ES-I3 (cell line): ENCODE results near the gene TBXA2R.
"Not testable (repeated sequence)": the region's sequence is repeated elsewhere in the genome, so short reads cannot be mapped to it uniquely, and the experiment has no call there.

ENCODE experiments used
- H3K36me3 ChIP-seq: 2 replicates; pipeline ENCODE4 v1.6.1; 2013; ENCODE audit warnings: mild to moderate bottlenecking, low read length, control low read depth, moderate library complexity; ENCODE audit not compliant: insufficient read depth
- H3K4me1 ChIP-seq: 2 replicates; pipeline ENCODE4 v1.6.1; 2013; ENCODE audit warnings: mild to moderate bottlenecking, control low read depth, low read length; ENCODE audit not compliant: insufficient read depth
- H3K9ac ChIP-seq: 2 replicates; pipeline ENCODE4 v1.6.1; 2013; ENCODE audit warnings: low read depth, mild to moderate bottlenecking, low read length, moderate library complexity
- H3K9me3 ChIP-seq: 2 replicates; pipeline ENCODE4 v1.6.1; 2013; ENCODE audit warnings: mild to moderate bottlenecking, low read length, moderate library complexity; ENCODE audit not compliant: control insufficient read depth, insufficient read depth

The TBXA2R gene

DNA sequence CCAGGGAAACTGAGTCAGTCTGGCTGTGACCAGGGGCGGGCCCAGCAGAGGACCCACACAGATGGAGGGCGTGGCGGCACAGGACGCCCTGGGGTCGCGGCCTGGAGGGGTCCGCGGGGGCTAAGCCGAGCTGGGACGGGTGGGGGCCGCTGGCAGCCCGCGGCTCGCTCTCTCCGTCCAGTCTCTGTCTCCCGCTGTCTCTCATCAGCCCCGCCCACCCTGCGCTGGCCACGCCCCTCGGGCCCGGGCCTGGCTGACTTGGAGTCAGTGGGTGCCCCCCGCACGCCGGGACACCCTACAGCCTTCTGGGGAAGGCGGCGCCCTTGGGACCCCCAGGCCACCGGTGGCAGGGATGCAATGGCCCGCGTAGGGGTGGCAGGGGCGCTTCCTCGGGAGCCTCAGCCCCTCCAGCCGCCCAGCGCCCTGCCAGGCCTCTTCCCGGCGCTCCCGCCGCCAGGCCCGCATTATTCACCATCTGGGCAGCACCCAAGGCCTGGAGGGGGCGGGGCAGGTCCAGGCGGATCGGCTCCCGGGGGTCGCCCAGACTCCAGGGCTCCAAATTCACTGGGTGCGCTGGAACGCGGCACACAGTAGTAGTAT, at the start of gene TBXA2R:
TBXA2R (minus strand) TSS at position 186 of the 600 bp plus-strand sequence. CDS start 6,241 bp downstream, outside the sequence.
- H3K9ac ChIP-seq, result peak within 1 kb of the TSS; percentile 72
- H3K9me3 ChIP-seq, result no peaks in the 10 kb centered on the region
- peaks cover 3% of the 10 kb centered on the region; the same call in 1 of the 2 replicates for H3K36me3 ChIP-seq
- H3K4me1 ChIP-seq, result peaks cover 7% of the 10 kb centered on the region

DNA sequence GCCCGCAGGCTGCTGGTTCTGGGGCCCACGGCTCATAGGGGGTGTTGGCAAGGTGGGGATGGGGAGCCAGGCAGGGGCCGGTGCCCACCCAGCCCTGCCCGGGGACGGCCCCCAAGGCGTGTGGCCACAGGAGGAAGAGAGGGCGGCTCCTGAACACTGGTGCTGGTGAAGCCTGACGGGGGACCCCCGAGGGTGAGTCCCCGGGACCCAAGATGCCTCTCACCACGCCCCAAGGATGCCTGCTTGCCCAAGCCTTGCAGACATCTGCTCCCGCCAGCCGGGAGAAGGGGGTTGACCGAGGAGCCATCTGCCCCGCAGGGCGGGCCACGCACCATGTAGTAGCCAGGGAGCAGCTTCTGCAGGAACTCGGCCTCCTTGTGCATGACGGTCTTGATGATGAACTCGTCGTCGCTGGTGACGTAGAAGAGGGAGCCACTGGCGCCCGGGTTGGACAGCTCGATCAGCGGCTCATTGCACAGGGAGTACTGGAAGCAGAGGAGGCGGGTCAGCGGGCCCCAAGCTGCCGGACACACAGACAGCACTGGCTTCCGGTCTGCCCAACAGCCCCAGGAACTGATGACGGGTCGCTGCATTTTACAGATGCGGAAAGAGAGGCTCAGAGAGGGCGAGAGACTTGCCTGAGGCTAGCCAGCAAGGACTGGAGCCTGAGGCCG, 49.5 kb upstream of the TBXA2R start:
- Histone ChIP-seq H3K9me3 (no peaks in the 10 kb centered on the region), H3K4me1 (peaks cover 5% of the 10 kb centered on the region; the same call in 1 of the 2 replicates), H3K9ac (no peak overlapping the region), H3K36me3 (peaks cover 5% of the 10 kb centered on the region)

DNA sequence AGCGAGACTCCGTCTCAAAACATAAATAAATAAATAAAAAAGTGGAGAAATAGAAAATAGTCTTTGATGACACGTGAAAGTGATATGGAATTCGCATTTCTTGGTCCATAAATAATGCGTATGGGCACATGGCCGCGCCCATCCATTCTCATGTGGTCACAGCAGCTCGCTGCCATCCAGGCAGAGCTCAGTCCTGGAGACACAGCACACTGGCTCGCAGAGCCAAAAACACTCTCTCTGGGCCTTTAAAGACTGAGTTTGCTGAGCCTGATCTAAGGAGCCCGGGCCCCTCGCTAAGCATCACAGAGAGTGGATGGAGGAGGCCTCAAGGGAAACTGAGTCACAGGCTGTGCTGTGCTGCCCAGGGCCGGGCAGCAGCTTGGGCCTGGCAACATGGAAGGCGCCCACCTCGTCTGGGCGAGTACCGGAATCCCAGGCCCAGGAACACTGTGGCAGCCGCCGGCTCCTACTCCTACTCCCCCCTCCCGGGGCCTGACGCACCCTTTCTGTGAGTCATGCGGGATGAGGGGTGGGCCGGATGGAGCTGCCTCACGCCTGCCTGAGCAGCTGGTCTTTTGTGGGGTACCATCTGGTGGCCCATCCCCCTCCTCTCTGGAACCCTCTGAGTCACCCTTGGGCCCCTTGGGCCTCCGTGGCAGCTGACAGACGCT, 48.9 kb upstream of the TBXA2R start:
- peaks cover 5% of the 10 kb centered on the region; the same call in 1 of the 2 replicates for H3K4me1 ChIP-seq
- no peak overlapping the region for H3K9ac ChIP-seq
- H3K36me3 ChIP-seq, result peaks cover 3% of the 10 kb centered on the region; the same call in 1 of the 2 replicates
- H3K9me3 ChIP-seq, result no peaks in the 10 kb centered on the region

DNA sequence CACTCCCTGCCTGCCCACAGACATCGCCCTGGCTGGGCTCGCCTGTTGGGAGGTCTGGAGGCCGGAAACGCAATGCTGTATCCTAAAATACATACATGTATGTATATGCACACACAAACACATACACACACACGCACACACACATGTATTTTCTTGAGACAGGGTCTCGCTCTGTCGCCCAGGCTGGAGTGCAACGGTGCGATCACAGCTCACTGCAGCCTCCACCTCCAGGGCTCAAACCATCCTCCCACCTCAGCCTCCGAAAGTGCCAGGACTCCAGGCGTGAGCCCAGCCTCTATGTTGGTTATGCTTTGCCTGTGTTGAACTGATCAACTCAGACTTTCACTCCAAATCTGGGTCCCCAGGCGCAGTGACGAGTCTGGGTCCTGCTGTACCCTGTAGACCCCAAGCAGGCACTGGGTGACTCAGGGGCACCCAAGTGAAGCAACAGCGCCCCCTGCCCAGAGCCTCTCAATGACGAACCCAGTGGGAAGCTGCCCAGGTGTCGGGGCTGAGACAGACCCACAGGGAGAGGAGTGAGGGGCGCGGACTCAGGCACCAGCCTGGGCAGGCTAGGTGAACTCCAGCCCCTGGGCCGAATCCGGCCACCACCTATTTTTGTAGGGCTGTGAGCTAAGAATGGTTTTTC, 47.3 kb upstream of the TBXA2R start:
- peaks cover 5% of the 10 kb centered on the region; the same call in 1 of the 2 replicates for H3K4me1 ChIP-seq
- H3K36me3 ChIP-seq, result no peaks in the 10 kb centered on the region
- H3K9me3 ChIP-seq, result no peaks in the 10 kb centered on the region
- no peak overlapping the region for H3K9ac ChIP-seq

DNA sequence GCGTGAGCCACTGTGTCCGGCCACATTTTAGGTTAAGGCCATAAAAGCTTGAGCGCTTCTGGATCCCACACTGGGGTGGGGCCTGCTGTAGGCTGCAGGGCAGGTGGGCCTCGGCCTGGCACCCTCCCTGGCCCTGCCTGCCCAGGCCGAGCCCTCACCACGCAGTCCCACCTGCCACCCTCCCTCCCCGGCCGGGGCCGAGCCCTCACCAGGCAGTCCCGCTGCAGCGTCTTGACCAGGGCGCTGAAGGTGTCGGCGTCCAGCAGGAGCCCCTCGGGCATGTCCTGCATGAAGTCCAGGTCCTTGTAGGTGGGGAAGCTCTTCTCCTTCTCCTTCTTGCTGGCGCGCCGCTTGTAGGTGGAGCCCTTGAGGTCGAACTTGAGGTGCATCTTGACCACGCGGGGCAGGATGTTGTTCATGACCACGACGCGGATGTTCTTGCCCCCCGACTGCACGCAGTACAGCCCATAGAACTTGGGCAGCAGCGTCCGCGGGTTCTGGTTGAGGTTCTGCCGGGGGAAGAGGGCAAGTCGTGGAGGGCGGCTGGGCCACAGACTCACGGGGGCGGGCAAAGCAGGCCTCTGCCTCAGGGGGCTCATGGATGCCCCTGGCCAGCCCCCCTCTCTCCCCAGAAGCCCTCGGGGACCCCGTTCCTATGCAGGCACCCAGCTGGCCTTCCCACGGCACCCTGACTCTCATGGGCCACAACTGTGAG, 46.6 kb upstream of the TBXA2R start:
- no peaks in the 10 kb centered on the region for H3K9me3 ChIP-seq
- H3K4me1 ChIP-seq, result peaks cover 5% of the 10 kb centered on the region; the same call in 1 of the 2 replicates
- no peak overlapping the region for H3K9ac ChIP-seq
- no peaks in the 10 kb centered on the region for H3K36me3 ChIP-seq

DNA sequence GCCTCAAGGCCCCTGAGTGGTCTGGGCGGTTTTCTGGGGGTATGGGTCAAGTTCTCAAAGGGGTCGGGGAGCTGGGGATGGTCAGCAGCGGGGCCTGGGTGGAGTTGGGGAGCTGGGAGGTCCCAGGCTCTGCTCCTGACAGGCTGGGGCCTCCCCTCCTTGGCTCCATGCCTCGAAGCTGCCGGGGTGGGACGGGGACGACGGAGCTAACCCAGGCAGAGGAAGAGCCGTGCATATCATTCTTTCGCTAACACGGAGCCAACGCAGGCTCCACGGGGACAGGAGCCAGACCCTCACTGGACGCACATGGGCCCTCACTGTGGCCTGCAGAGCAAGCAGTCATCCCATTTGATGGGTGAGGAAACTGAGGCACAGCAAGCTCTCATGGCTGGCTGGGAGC, 45.7 kb upstream of the TBXA2R start:
- H3K9ac ChIP-seq, result no peak overlapping the region
- H3K9me3 ChIP-seq, result no peaks in the 10 kb centered on the region
- peaks cover 5% of the 10 kb centered on the region; the same call in 1 of the 2 replicates for H3K4me1 ChIP-seq
- H3K36me3 ChIP-seq, result no peaks in the 10 kb centered on the region

DNA sequence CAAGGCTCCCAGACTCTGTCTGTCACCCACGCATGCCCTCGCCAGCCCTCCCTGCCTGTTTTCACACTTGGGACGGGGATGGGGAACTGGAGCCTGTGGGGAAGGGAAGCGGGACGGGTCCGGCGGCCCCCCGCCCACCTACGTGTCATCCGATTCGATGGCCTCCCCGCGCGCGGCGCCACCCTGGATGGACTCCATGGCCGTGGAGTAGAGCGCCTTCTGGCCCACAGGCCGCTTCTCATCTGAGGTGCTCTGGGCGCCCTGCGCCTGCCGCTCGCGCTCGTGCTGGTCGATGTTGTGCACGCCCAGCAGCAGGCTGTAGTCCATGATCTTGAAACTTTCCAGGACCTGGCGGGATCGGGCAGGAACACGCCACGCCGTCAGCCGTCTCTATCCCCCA, 45.0 kb upstream of the TBXA2R start:
- Histone ChIP-seq H3K9me3 (no peaks in the 10 kb centered on the region), H3K36me3 (no peaks in the 10 kb centered on the region), H3K4me1 (peaks cover 5% of the 10 kb centered on the region; the same call in 1 of the 2 replicates), H3K9ac (no peak overlapping the region)

DNA sequence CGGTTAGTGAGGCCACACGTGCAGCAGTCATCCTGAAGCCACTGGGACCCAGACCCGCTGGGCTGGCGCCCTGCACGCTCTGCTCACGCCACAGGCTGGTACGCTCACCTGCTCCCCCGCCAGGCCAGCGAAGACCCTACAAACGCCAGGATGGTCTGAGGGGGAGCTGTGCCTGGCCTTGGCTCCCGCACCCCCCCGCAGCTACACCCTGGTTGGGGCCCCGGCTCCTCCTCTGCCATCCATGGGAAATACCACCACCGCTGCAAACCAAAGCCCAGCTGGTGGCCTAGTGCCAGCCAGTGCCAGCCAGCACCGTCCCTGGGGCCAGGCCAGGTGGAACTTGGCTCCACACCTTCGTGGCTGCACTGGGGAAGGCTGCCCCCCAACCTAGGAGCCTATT, 43.2 kb upstream of the TBXA2R start:
- no peak overlapping the region for H3K9ac ChIP-seq
- no peaks in the 10 kb centered on the region for H3K4me1 ChIP-seq
- no peaks in the 10 kb centered on the region for H3K9me3 ChIP-seq
- no peaks in the 10 kb centered on the region for H3K36me3 ChIP-seq

DNA sequence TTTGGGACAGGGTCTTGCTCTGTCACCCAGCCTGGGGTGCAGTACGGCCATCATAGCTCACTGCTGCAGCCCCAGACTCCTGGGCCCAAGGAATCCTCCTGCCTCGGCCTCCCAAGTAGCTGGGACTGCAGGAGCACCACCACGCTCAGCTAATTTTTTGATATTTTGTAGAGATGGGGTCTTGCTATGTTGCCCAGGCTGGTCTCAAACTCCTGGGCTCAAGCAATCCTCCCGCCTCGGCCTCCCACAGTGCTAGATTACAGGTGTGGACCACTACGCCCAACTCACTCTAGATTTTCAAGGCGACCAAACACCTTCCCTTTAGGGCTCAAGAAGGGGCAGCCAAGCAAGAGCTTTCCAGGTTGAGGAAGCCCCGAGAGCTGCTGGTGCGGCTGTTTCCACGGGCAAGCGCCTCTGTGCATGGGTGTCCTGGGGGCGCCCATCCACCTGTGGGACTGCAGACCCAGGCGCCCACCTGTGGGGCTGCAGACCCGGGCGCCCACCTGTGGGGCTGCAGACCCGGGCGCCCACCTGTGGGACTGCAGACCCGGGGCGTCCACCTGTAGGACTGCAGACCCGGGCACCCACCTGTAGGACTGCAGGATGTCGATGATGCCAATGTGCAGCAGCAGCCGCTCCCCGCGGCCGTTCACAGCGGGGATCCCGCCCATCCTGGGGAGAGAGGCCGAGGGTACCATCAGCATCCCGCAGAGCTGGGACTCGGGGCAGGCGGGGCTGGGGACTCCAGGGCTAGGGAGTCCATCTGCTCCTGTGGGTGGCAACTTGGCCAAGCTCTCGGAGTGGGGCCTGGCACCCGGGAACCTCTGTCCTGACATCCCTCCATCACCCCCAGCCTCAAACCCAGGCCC, 41.6 kb upstream of the TBXA2R start:
- Histone ChIP-seq H3K4me1 (no peaks in the 10 kb centered on the region), H3K9ac (no peak overlapping the region), H3K9me3 (no peaks in the 10 kb centered on the region), H3K36me3 (no peaks in the 10 kb centered on the region)

DNA sequence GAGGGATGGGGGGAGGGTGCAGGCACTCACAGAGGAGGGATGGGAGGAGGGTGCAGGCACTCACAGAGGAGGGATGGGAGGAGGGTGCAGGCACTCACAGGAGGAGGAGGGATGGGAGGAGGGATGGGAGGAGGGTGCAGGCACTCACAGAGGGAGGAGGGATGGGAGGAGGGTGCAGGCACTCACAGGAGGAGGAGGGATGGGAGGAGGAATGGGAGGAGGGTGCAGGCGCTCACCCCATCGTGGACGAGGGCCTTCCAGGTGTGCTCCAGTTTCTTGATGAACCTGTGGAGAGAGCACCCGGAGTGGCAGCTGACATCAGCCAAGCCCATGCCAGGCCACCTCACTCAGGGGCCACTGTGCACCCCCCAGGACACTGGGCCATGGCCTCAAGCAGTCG, 40.4 kb upstream of the TBXA2R start:
- not testable (repeated sequence) for H3K9ac ChIP-seq, H3K4me1 ChIP-seq, H3K9me3 ChIP-seq, H3K36me3 ChIP-seq

DNA sequence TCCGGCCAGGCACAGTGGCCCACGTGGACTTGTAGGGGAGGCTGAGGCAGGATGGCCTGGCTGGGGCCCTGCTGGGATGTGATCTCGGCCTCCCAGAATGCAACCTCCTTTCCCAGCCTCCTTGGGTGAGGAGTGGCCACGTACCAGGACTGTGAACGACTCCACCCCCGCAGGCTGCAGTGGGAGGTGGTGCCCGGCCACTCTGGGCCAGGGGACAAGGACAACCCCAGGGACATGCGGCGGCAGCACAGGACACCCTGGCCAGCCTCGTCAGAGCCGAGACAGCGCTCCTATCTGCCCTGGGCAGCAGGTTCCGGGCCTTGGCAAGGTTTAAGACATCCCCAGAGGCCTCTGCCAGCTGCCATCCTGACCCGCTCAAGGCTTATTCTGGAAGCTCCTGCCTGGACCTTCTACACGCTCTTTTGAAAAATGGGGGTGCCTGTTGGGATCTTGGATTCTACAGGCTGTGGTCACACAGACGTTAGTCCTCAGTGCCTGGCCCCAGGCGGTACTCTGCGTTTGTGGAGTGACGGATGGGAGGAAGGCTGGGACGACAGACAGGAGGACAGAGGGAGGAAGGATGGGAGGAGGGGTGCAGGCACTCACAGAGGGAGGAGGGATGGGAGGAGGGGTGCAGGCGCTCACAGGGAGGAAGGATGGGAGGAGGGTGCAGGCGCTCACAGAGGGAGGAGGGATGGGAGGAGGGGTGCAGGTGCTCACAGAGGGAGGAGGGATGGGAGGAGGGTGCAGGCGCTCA, 39.8 kb upstream of the TBXA2R start:
- Histone ChIP-seq H3K36me3 (no peaks in the 10 kb centered on the region), H3K9me3 (no peaks in the 10 kb centered on the region), H3K9ac (no peak overlapping the region), H3K4me1 (no peaks in the 10 kb centered on the region)

DNA sequence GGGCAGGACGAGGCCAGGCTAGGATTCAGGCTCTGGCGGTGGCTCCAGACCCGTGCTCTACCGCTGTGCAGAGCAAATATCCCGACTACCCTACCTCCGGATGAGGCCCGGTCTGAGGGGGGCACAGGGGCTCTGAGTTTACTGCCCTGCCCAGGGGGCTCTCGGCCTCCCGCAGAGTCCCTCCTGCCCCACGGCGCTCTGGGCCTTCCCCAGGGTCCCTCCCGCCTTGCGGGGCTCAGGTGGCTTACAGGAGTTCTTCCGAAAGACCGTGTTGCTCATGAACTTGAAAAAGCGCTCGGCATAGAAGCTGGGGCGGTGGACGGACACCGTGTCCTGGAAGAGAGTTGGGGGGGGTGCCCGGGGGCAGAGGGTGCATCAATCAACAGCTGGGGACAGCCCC, 39.1 kb upstream of the TBXA2R start:
- Histone ChIP-seq H3K9ac (no peak overlapping the region), H3K9me3 (no peaks in the 10 kb centered on the region), H3K4me1 (no peaks in the 10 kb centered on the region), H3K36me3 (no peaks in the 10 kb centered on the region)

DNA sequence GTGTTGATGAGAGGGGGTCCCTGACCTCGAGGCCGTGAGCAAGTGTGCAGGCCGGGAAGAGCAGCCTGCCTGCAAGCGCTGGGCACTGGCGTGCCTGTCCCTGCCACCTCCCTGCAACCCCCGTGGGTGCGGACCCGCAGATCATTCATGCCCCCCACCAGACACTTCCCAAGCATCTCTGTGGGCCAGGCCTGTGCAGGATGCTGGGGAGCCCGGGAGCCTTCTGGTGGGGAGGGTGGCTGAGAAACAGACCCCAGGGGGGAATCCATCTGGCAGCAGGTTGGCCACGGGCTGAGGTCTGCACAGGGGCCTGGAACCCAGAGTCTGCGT, 38.4 kb upstream of the TBXA2R start:
- Histone ChIP-seq H3K9ac (no peak overlapping the region), H3K9me3 (no peaks in the 10 kb centered on the region), H3K4me1 (no peaks in the 10 kb centered on the region), H3K36me3 (no peaks in the 10 kb centered on the region; the same call in 1 of the 2 replicates)
